H9 (cell line): ENCODE results near the gene MYBPC3. TPM values are rescaled to one million over a fixed set of nuclear protein-coding genes. Genes with fewer than 3 reads are reported as not detected.

Experiments
- DNase-seq: peaks from one replicate; pipeline ENCODE4 v3.0.0-alpha.2; 2017
- H2AFZ ChIP-seq: one replicate; pipeline ENCODE4 v1.6.1; 2013; ENCODE audit warnings: mild to moderate bottlenecking, low read length, control low read depth, moderate library complexity
- H2AK5ac ChIP-seq: 2 replicates; pipeline ENCODE4 v1.6.1; 2013; ENCODE audit warnings: low read length, control low read depth, mixed read lengths; ENCODE audit not compliant: insufficient read length
- H2BK120ac ChIP-seq: one replicate; pipeline ENCODE4 v1.6.1; 2013; ENCODE audit warnings: low read depth, mild to moderate bottlenecking, low read length, control low read depth, inconsistent platforms; ENCODE audit not compliant: poor library complexity, severe bottlenecking
- H2BK12ac ChIP-seq: 2 replicates; pipeline ENCODE4 v1.6.1; 2013; ENCODE audit warnings: low read length, control low read depth, mixed read lengths, low read depth; ENCODE audit not compliant: insufficient read length
- H2BK15ac ChIP-seq: 2 replicates; pipeline ENCODE4 v1.6.1; 2013; ENCODE audit warnings: low read depth, low read length, control low read depth
- H2BK20ac ChIP-seq: one replicate; pipeline ENCODE4 v1.6.1; 2013; ENCODE audit warnings: low read depth, mild to moderate bottlenecking, low read length, control low read depth, inconsistent platforms; ENCODE audit not compliant: poor library complexity, severe bottlenecking
- H2BK5ac ChIP-seq: 2 replicates; pipeline ENCODE4 v1.6.1; 2013; ENCODE audit warnings: low read length, control low read depth, mixed read lengths; ENCODE audit not compliant: insufficient read length
- H3K14ac ChIP-seq: 2 replicates; pipeline ENCODE4 v1.6.1; 2013; ENCODE audit warnings: low read length, control low read depth; ENCODE audit not compliant: insufficient read depth
- H3K18ac ChIP-seq: 2 replicates; pipeline ENCODE4 v1.6.1; 2013; ENCODE audit warnings: low read depth, mild to moderate bottlenecking, mixed read lengths, low read length, control low read depth; ENCODE audit not compliant: insufficient read length
- H3K23ac ChIP-seq: 2 replicates; pipeline ENCODE4 v1.6.1; 2013; ENCODE audit warnings: low read length, control low read depth, mixed read lengths, low read depth; ENCODE audit not compliant: insufficient read length
- H3K23me2 ChIP-seq: 2 replicates; pipeline ENCODE4 v1.6.1; 2013; ENCODE audit warnings: low read depth, mild to moderate bottlenecking, mixed read lengths, low read length, control low read depth; ENCODE audit not compliant: insufficient read length, poor library complexity, severe bottlenecking
- H3K27ac ChIP-seq: 2 replicates; pipeline ENCODE4 v1.5.1; 2013; ENCODE audit warnings: low read length, control low read depth, mixed read lengths, low read depth; ENCODE audit not compliant: insufficient read length
- H3K27me3 ChIP-seq: 2 replicates; pipeline ENCODE4 v1.6.1; 2013; ENCODE audit warnings: low read length, control low read depth, inconsistent platforms; ENCODE audit not compliant: insufficient read depth
- H3K4ac ChIP-seq: 2 replicates; pipeline ENCODE4 v1.6.1; 2013; ENCODE audit warnings: low read depth, mild to moderate bottlenecking, control low read depth, inconsistent platforms, low read length, moderate library complexity
- H3K4me1 ChIP-seq: 2 replicates; pipeline ENCODE4 v1.6.1; 2013; ENCODE audit warnings: low read length, control low read depth, inconsistent platforms; ENCODE audit not compliant: insufficient read depth
- H3K4me2 ChIP-seq: 2 replicates; pipeline ENCODE4 v1.6.1; 2013; ENCODE audit warnings: low read length, control low read depth, mixed read lengths; ENCODE audit not compliant: insufficient read length, insufficient read depth
- H3K56ac ChIP-seq: 2 replicates; pipeline ENCODE4 v1.6.1; 2013; ENCODE audit warnings: low read depth, mild to moderate bottlenecking, mixed read lengths, low read length, control low read depth; ENCODE audit not compliant: insufficient read length
- H3K79me1 ChIP-seq: 2 replicates; pipeline ENCODE4 v1.6.1; 2013; ENCODE audit warnings: low read depth, mild to moderate bottlenecking, moderate library complexity, low read length, control low read depth, inconsistent platforms; ENCODE audit not compliant: insufficient read depth, poor library complexity, severe bottlenecking
- H3K79me2 ChIP-seq: 2 replicates; pipeline ENCODE4 v1.6.1; 2013; ENCODE audit warnings: low read length, control low read depth, inconsistent platforms; ENCODE audit not compliant: insufficient read depth
- H3K9ac ChIP-seq: 2 replicates; pipeline ENCODE4 v1.6.1; 2013; ENCODE audit warnings: low read length, control low read depth, mixed read lengths; ENCODE audit not compliant: insufficient read length; ENCODE audit errors: extremely low read depth
- H3K9me3 ChIP-seq: one replicate; pipeline ENCODE4 v1.6.1; 2013; ENCODE audit warnings: low read depth, low read length, inconsistent platforms; ENCODE audit not compliant: control insufficient read depth
- H3T11ph ChIP-seq: one replicate; pipeline ENCODE4 v1.6.1; 2013; ENCODE audit warnings: mild to moderate bottlenecking, low read length, control low read depth, inconsistent platforms
- H4K20me1 ChIP-seq: one replicate; pipeline ENCODE4 v1.6.1; 2013; ENCODE audit not compliant: control insufficient read depth, insufficient read length, insufficient read depth
- H4K5ac ChIP-seq: 2 replicates; pipeline ENCODE4 v1.6.1; 2013; ENCODE audit warnings: low read depth, mild to moderate bottlenecking, mixed read lengths, low read length, control low read depth; ENCODE audit not compliant: insufficient read length
- H4K8ac ChIP-seq: replicated peaks from 2 replicates; pipeline ENCODE4 v1.6.1; 2013; ENCODE audit warnings: low read length, control low read depth, mixed read lengths, low read depth; ENCODE audit not compliant: insufficient read length
- H4K91ac ChIP-seq: 2 replicates; pipeline ENCODE4 v1.6.1; 2013; ENCODE audit warnings: low read depth, mild to moderate bottlenecking, moderate library complexity, mixed read lengths, low read length, control low read depth; ENCODE audit not compliant: insufficient read length
- H3K27ac Mint-ChIP-seq, 3 experiments: 2 replicates in 2 of 3; 3 replicates in 1 of 3; pipeline ENCODE4 v1.8.0; 2020 to 2021; ENCODE audit warnings: mixed read lengths in 3 of 3, mild to moderate bottlenecking in 1 of 3, moderate library complexity in 1 of 3
- H3K27me3 Mint-ChIP-seq: 2 replicates; pipeline ENCODE4 v1.8.0; 2021; ENCODE audit warnings: low read depth, mild to moderate bottlenecking, moderate library complexity, mixed read lengths
- H3K36me3 Mint-ChIP-seq, 3 experiments: 2 replicates in 2 of 3; 3 replicates in 1 of 3; pipeline ENCODE4 v1.8.0; 2020 to 2021; ENCODE audit warnings: low read depth in 3 of 3, mixed read lengths in 3 of 3; ENCODE audit not compliant: insufficient read depth in 1 of 3
- H3K4me1 Mint-ChIP-seq, 2 experiments: 2 replicates each; pipeline ENCODE4 v1.8.0; 2020; ENCODE audit warnings: mixed read lengths in 2 of 2
- H3K4me3 Mint-ChIP-seq, 2 experiments: 2 replicates in 1 of 2; 3 replicates in 1 of 2; pipeline ENCODE4 v1.8.0; 2020 to 2021; ENCODE audit warnings: mild to moderate bottlenecking in 2 of 2, mixed read lengths in 2 of 2, moderate library complexity in 1 of 2
- H3K9me3 Mint-ChIP-seq, 2 experiments: 2 replicates in 1 of 2; 3 replicates in 1 of 2; pipeline ENCODE4 v1.8.0; 2020; ENCODE audit warnings: mild to moderate bottlenecking in 2 of 2, mixed read lengths in 2 of 2, moderate library complexity in 1 of 2
- CTCF ChIP-seq: fragments of 200-600 bp; sonication (generic); conservative IDR thresholded peaks from 3 replicates; pipeline ENCODE4 v1.8.0; 2021; ENCODE audit warnings: antibody characterized with exemption, mild to moderate bottlenecking
- WGBS: extraction: QIAGEN DNeasy Blood & Tissue Kit; methylation state at CpG from one replicate; pipeline ENCODE4 v1.1.7; 2013; ENCODE audit warnings: missing lambda C conversion rate, low lambda C conversion rate, mixed read lengths; ENCODE audit not compliant: insufficient read length; ENCODE audit errors: extremely low coverage; 5-methylcytosine and 5-hydroxymethylcytosine counted together
- total RNA-seq: library from RNA; stranded (reverse); gene quantifications from 2 replicates; pipeline ENCODE4 v1.2.1, GENCODE V29; 2021

Gene MYBPC3
- total RNA-seq, 1 experiment from 2014 or later, result not detected

GRCh38 chr11:47337229-47337924 lies 15.1 kb downstream of the MYBPC3 start:
- no peak overlapping the region for H3K23ac ChIP-seq
- no CpG with 5 or more reads among the region's 34 CpGs for WGBS
- H3K27ac ChIP-seq, result no peak overlapping the region
- no peaks in the 10 kb centered on the region for H3K79me1 ChIP-seq
- no peak overlapping the region for H3K14ac ChIP-seq
- no peaks in the 10 kb centered on the region; a peak in 1 of 5 replicates for H3K9me3 Mint-ChIP-seq
- no peak overlapping the region for H3K4ac ChIP-seq
- no peak overlapping the region; a peak in 1 of 7 replicates for H3K27ac Mint-ChIP-seq
- H2BK12ac ChIP-seq, result no peak overlapping the region
- H3K4me3 Mint-ChIP-seq, result no peak overlapping the region
- no peaks in the 10 kb centered on the region for H3K23me2 ChIP-seq
- H2BK120ac ChIP-seq, result no peak overlapping the region
- no peaks in the 10 kb centered on the region for H3K27me3 ChIP-seq
- no peak overlapping the region for H2AFZ ChIP-seq
- no peak overlapping the region for H2AK5ac ChIP-seq
- H4K20me1 ChIP-seq, result no peaks in the 10 kb centered on the region
- no peaks in the 10 kb centered on the region; a peak in 1 of 7 replicates for H3K36me3 Mint-ChIP-seq
- H3K27me3 Mint-ChIP-seq, result peaks cover 1% of the 10 kb centered on the region; the same call in 1 of the 2 replicates
- no peaks in the 10 kb centered on the region for H3K4me1 ChIP-seq
- TF ChIP-seq CTCF, result no peak
- no peaks in the 10 kb centered on the region for H3K79me2 ChIP-seq
- no peak overlapping the region for H4K8ac ChIP-seq
- H3K4me1 Mint-ChIP-seq, result no peaks in the 10 kb centered on the region
- no peak overlapping the region for H3T11ph ChIP-seq
- H3K56ac ChIP-seq, result no peak overlapping the region
- H3K9ac ChIP-seq, result no peak overlapping the region
- no peak overlapping the region for H2BK20ac ChIP-seq
- no peaks in the 10 kb centered on the region for H3K9me3 ChIP-seq
- no peak overlapping the region for H3K4me2 ChIP-seq
- no peak for DNase-seq
- H4K5ac ChIP-seq, result no peak overlapping the region
- H4K91ac ChIP-seq, result no peak overlapping the region
- no peak overlapping the region for H2BK5ac ChIP-seq
- H2BK15ac ChIP-seq, result no peak overlapping the region
- no peak overlapping the region for H3K18ac ChIP-seq
